Adrenal gland (tissue), 12 donors: Measurements from ENCODE around the gene ZBTB42. TPM values are rescaled to one million over a fixed set of nuclear protein-coding genes. Genes with fewer than 3 reads are reported as not detected.
A peak's percentile ranks its signal among the peaks of the same experiment; 100 is the strongest.

Experiments
- DNase-seq, 7 donors: peaks; one replicate each; pipeline ENCODE4 v3.0.0-alpha.2; 2019 to 2020
- H3K27ac ChIP-seq, 5 donors: fragments of 200-600 bp; sonication (generic) in 4 of 5; 1 replicate in 3 of 5; 2 replicates in 2 of 5; pipeline versions ENCODE4 v1.5.1 to v1.8.0; 2016 to 2020; ENCODE audit warnings: mild to moderate bottlenecking in 1 of 5
- H3K27me3 ChIP-seq: fragments of 200-600 bp; 2 replicates; pipeline ENCODE4 v1.8.0; 2021
- H3K36me3 ChIP-seq, 2 donors: fragments of 200-600 bp; replicated peaks in 1 of 2; 1 replicate in 1 of 2; 2 replicates in 1 of 2; pipeline versions ENCODE4 v1.5.1 to v1.8.0; 2018 to 2022
- H3K4me1 ChIP-seq, 2 donors: fragments of 200-600 bp; replicated peaks in 1 of 2; 1 replicate in 1 of 2; 2 replicates in 1 of 2; pipeline versions ENCODE4 v1.5.1 to v1.8.0; 2018 to 2021
- H3K4me3 ChIP-seq, 4 donors: fragments of 200-600 bp; sonication (generic) in 3 of 4; one replicate each; pipeline ENCODE4 v1.5.1; 2016 to 2018
- H3K9me3 ChIP-seq, 3 donors: fragments of 200-600 bp; sonication (generic) in 1 of 3; replicated peaks in 1 of 3; 1 replicate in 2 of 3; 2 replicates in 1 of 3; pipeline versions ENCODE4 v1.5.1 to v1.8.0; 2016 to 2021
- POLR2A ChIP-seq, 2 donors: fragments of 450-650 bp; IDR thresholded peaks; one replicate each; pipeline ENCODE4 v1.6.1; 2017; ENCODE audit warnings: antibody characterized with exemption in 2 of 2, mild to moderate bottlenecking in 2 of 2, moderate library complexity in 1 of 2
- WGBS, 4 donors: extraction: QIAGEN DNeasy Blood & Tissue Kit in 2 of 4; methylation state at CpG; one replicate each; pipeline versions ENCODE4 v1.1.5 to v1.1.7; 2013 to 2017; 5-methylcytosine and 5-hydroxymethylcytosine counted together
- intact Hi-C, 2 donors: fragments of 100-400 bp; cut with DNase I; formaldehyde crosslinking; loops; one replicate each; pipeline versions ENCODE4 v1.14.1 to v1.15.0; 2022 to 2023
- polyA plus RNA-seq, 3 donors: library from polyadenylated mRNA; stranded (reverse); fragments of 200-250 nt in 2 of 3; fragments of 350-450 nt in 1 of 3; fragmentation: Illumina TruSeq in 1 of 3; extraction: RNeasy Lipid Tissue Mini Kit (QIAGEN cat#74804) in 1 of 3; gene quantifications; one replicate each; pipeline ENCODE4 v1.2.3, GENCODE V29; 2013 to 2014
- total RNA-seq, 9 donors: library from RNA; depleted of rRNA in 4 of 9; stranded (reverse); fragments of >200 nt in 4 of 9; fragments of 120-200 nt in 1 of 9; fragmentation: NEBNext Ultra II Directional in 1 of 9; extraction: Animal tissue kit (Norgen Biotek cat#: 25700) in 1 of 9; gene quantifications; one replicate each; pipeline versions ENCODE4 v1.1.0 to v1.2.4, GENCODE V29; 2013 to 2023
- TF ChIP-seq, protein P1 (sequence below), 6 experiments: fragments of 450-650 bp in 4 of 6; fragments of 200-600 bp in 2 of 6; sonication (generic) in 1 of 6; IDR thresholded peaks; 1 replicate in 5 of 6; 2 replicates in 1 of 6; pipeline versions ENCODE4 v1.5.1 to v1.8.0; 2016 to 2021; ENCODE audit warnings: antibody characterized with exemption in 6 of 6, mild to moderate bottlenecking in 2 of 6, moderate library complexity in 1 of 6
- donor health status: healthy with polysubstance abuse.
- donor health status: Bipolar disorder and iron deficiency.
- donor health status: DM: yes; HTN: yes; CAD: no.
- donor health status: DM: no; HTN: no; CAD: no.
- donor health status: DM: no; HTN: no; CAD: no.
- donor health status: DM: yes; HTN: yes; CAD: no.

Gene ZBTB42
- total and polyA plus RNA-seq, 12 donors = 0.61 to 13.9 (median 5.4) TPM

GRCh38 chr14:104824353-104824997, 23.6 kb downstream of the ZBTB42 start:
- WGBS, 4 donors = 93 to 99% (median 95%) methylated on average over 2 of the region's 2 CpGs
- intact Hi-C loops = loop anchor here (5.0 kb wide), 1 partner anchor 52 kb away; no protein-coding TSS in a partner anchor

GRCh38 chr14:104826189-104826860, 25.4 kb downstream of the ZBTB42 start:
- Histone ChIP-seq H3K4me3 (peak overlapping the region in 2 of 4 donors; percentile 29 to 68), H3K36me3 (no peaks in the 10 kb centered on the region), H3K4me1 (peaks cover 14 to 17% of the 10 kb centered on the region in 2 donors), H3K27me3 (no peaks in the 10 kb centered on the region), H3K27ac (peak overlapping the region in 2 of 5 donors; percentile 54 to 64), H3K9me3 (no peaks in the 10 kb centered on the region)
- TF ChIP-seq, protein P1, sequence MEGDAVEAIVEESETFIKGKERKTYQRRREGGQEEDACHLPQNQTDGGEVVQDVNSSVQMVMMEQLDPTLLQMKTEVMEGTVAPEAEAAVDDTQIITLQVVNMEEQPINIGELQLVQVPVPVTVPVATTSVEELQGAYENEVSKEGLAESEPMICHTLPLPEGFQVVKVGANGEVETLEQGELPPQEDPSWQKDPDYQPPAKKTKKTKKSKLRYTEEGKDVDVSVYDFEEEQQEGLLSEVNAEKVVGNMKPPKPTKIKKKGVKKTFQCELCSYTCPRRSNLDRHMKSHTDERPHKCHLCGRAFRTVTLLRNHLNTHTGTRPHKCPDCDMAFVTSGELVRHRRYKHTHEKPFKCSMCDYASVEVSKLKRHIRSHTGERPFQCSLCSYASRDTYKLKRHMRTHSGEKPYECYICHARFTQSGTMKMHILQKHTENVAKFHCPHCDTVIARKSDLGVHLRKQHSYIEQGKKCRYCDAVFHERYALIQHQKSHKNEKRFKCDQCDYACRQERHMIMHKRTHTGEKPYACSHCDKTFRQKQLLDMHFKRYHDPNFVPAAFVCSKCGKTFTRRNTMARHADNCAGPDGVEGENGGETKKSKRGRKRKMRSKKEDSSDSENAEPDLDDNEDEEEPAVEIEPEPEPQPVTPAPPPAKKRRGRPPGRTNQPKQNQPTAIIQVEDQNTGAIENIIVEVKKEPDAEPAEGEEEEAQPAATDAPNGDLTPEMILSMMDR (IDR thresholded peaks at IDR 0.05) = peak; percentile 39 to 88 (median 71)
- TF ChIP-seq POLR2A (IDR thresholded peaks at IDR 0.05) = no peak
- intact Hi-C loops = no loop called here
- 0 to 1% (median 1%) methylated on average over 13 to 50 of the region's 54 CpGs for WGBS, 4 donors
- DNase-seq = peak; percentile 84 to 94 (median 90)

More at GRCh38 chr14:104824353-104824997, 23.6 kb downstream of the ZBTB42 start:
- DNase-seq = no peak
- TF ChIP-seq POLR2A (IDR thresholded peaks at IDR 0.05) = no peak
- TF ChIP-seq, protein P1 (IDR thresholded peaks at IDR 0.05) = no peak
- no peak overlapping the region for H3K4me3 ChIP-seq
- no peaks in the 10 kb centered on the region for H3K27me3 ChIP-seq
- H3K4me1 ChIP-seq = peaks cover 14 to 17% of the 10 kb centered on the region in 2 donors
- H3K9me3 ChIP-seq = no peaks in the 10 kb centered on the region
- H3K27ac ChIP-seq = no peak overlapping the region
- no peaks in the 10 kb centered on the region for H3K36me3 ChIP-seq

- H3K27me3 ChIP-seq = no peaks in the 10 kb centered on the region
- WGBS, 4 donors = 0 to 3% (median 2%) methylated on average over 13 to 27 of the region's 27 CpGs
- H3K4me1 ChIP-seq = peaks cover 14 to 17% of the 10 kb centered on the region in 2 donors
- intact Hi-C loops = no loop called here
- no peak for DNase-seq
- TF ChIP-seq POLR2A (IDR thresholded peaks at IDR 0.05) = no peak
- TF ChIP-seq, protein P1 (IDR thresholded peaks at IDR 0.05) = no peak
- no peaks in the 10 kb centered on the region for H3K36me3 ChIP-seq
- peak overlapping the region in 1 of 5 donors; percentile 12 for H3K27ac ChIP-seq
- no peaks in the 10 kb centered on the region for H3K9me3 ChIP-seq
- peak overlapping the region in 1 of 4 donors; percentile 68 for H3K4me3 ChIP-seq
These were observed 25.9 kb downstream of the ZBTB42 start for GRCh38 chr14:104826861-104827176.

- Histone ChIP-seq H3K27ac (peak overlapping the region in 1 of 5 donors; percentile 12), H3K27me3 (no peaks in the 10 kb centered on the region), H3K4me3 (peak overlapping the region in 1 of 4 donors; percentile 68), H3K36me3 (no peaks in the 10 kb centered on the region), H3K4me1 (peaks cover 14 to 17% of the 10 kb centered on the region in 2 donors), H3K9me3 (no peaks in the 10 kb centered on the region)
- intact Hi-C loops = no loop called here
- DNase-seq = peak in 4 of 7 donors; percentile 39 to 54 (median 46)
- 10 to 69% (median 16%) methylated on average over 2 to 39 of the region's 39 CpGs for WGBS, 4 donors
- TF ChIP-seq, protein P1 (IDR thresholded peaks at IDR 0.05) = peak in 5 of 6 experiments; percentile 30 to 48 (median 36)
- TF ChIP-seq POLR2A (IDR thresholded peaks at IDR 0.05) = no peak
These were observed 26.5 kb downstream of the ZBTB42 start for GRCh38 chr14:104827177-104828055.
